H1 (cell line): ENCODE results near the gene UNC13D.

Experiments used
- CHD2 ChIP-seq: IDR thresholded peaks from 2 replicates; pipeline ENCODE4 v1.6.1; 2012; ENCODE audit warnings: low read length, improper control_type of control experiment
- EZH2 ChIP-seq: fragments of 200-600 bp; sonication (generic); IDR thresholded peaks from 2 replicates; pipeline ENCODE4 v1.7.1; 2012; ENCODE audit warnings: low read depth, mild to moderate bottlenecking, moderate library complexity, low read length, inconsistent platforms; ENCODE audit not compliant: severe bottlenecking
- POLR2A ChIP-seq, 2 experiments: IDR thresholded peaks; 1 replicate in 1 of 2; 2 replicates in 1 of 2; pipeline ENCODE4 v1.6.1; 2011; ENCODE audit warnings: low read depth in 2 of 2, low read length in 2 of 2, mild to moderate bottlenecking in 2 of 2; ENCODE audit errors: control extremely low read depth in 1 of 2
- TCF12 ChIP-seq: IDR thresholded peaks from 2 replicates; pipeline ENCODE4 v1.6.1; 2011; ENCODE audit warnings: low read depth, mild to moderate bottlenecking, low read length
- TF ChIP-seq, protein P1 (sequence below), 3 experiments: IDR thresholded peaks; 1 replicate in 2 of 3; 2 replicates in 1 of 3; pipeline versions ENCODE4 v1.5.1 to v1.6.1; 2011; ENCODE audit warnings: low read length in 3 of 3, mild to moderate bottlenecking in 3 of 3, inconsistent platforms in 2 of 3, low read depth in 1 of 3, moderate library complexity in 1 of 3; ENCODE audit not compliant: insufficient read depth in 1 of 3; ENCODE audit errors: control extremely low read depth in 1 of 3

GRCh38 chr17:75849279-75849646 lies 5.1 kb upstream of the UNC13D start:
- TF ChIP-seq EZH2 (no peak), TCF12 (no peak), CHD2 (no peak), POLR2A (IDR thresholded peaks at IDR 0.05; ENCODE audit: control extremely low read depth in 1 of 2, low read depth in 2 of 2, low read length in 2 of 2) (no peak)
- TF ChIP-seq, protein P1, sequence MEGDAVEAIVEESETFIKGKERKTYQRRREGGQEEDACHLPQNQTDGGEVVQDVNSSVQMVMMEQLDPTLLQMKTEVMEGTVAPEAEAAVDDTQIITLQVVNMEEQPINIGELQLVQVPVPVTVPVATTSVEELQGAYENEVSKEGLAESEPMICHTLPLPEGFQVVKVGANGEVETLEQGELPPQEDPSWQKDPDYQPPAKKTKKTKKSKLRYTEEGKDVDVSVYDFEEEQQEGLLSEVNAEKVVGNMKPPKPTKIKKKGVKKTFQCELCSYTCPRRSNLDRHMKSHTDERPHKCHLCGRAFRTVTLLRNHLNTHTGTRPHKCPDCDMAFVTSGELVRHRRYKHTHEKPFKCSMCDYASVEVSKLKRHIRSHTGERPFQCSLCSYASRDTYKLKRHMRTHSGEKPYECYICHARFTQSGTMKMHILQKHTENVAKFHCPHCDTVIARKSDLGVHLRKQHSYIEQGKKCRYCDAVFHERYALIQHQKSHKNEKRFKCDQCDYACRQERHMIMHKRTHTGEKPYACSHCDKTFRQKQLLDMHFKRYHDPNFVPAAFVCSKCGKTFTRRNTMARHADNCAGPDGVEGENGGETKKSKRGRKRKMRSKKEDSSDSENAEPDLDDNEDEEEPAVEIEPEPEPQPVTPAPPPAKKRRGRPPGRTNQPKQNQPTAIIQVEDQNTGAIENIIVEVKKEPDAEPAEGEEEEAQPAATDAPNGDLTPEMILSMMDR (IDR thresholded peaks at IDR 0.05; ENCODE audit: control extremely low read depth in 1 of 3, insufficient read depth in 1 of 3, low read depth in 1 of 3, low read length in 3 of 3), result no peak
